Measurements from ENCODE around the gene MAML3.

Gene MAML3

GRCh38 chr4:139736661-139737060 is 417.3 kb downstream of the MAML3 start:
- DNase-seq: no peak

GRCh38 chr4:139736274-139736660 is 417.7 kb downstream of the MAML3 start:
- no peak for DNase-seq

- no peak for DNase-seq
These were observed 418.4 kb downstream of the MAML3 start for GRCh38 chr4:139735381-139736273.

GRCh38 chr4:139734875-139735380 is 419.1 kb downstream of the MAML3 start:
- peak; percentile 85 for DNase-seq

- DNase-seq: no peak
These were observed 419.6 kb downstream of the MAML3 start for GRCh38 chr4:139734201-139734874.

GRCh38 chr4:139732991-139733570 is 420.9 kb downstream of the MAML3 start:
- no peak for DNase-seq

GRCh38 chr4:139728840-139729239 is 425.1 kb downstream of the MAML3 start:
- peak; percentile 64 for DNase-seq

- DNase-seq: no peak
These were observed 425.8 kb downstream of the MAML3 start for GRCh38 chr4:139728146-139728545.

GRCh38 chr4:139726615-139727014 is 427.4 kb downstream of the MAML3 start:
- no peak for DNase-seq

GRCh38 chr4:139725236-139725635 is 428.7 kb downstream of the MAML3 start:
- no peak for DNase-seq

- DNase-seq: no peak
These were observed 432.2 kb downstream of the MAML3 start for GRCh38 chr4:139721789-139722188.

GRCh38 chr4:139720806-139721205 is 433.2 kb downstream of the MAML3 start:
- no peak for DNase-seq

GRCh38 chr4:139719381-139720101 is 434.4 kb downstream of the MAML3 start:
- DNase-seq: no peak

- DNase-seq: no peak
These were observed 435.2 kb downstream of the MAML3 start for GRCh38 chr4:139718833-139719232.

- no peak for DNase-seq
These were observed 435.6 kb downstream of the MAML3 start for GRCh38 chr4:139718358-139718757.

- DNase-seq: no peak
These were observed 438.1 kb downstream of the MAML3 start for GRCh38 chr4:139715746-139716391.

- no peak for DNase-seq
These were observed 441.1 kb downstream of the MAML3 start for GRCh38 chr4:139712882-139713281.

GRCh38 chr4:139711461-139711860 is 442.5 kb downstream of the MAML3 start:
- no peak for DNase-seq

- no peak for DNase-seq
These were observed 443.9 kb downstream of the MAML3 start for GRCh38 chr4:139710073-139710472.

- DNase-seq: no peak
These were observed 444.3 kb downstream of the MAML3 start for GRCh38 chr4:139709660-139710059.

GRCh38 chr4:139704915-139705485 is 449.0 kb downstream of the MAML3 start:
- no peak for DNase-seq

GRCh38 chr4:139700568-139700967 is 453.4 kb downstream of the MAML3 start:
- DNase-seq: no peak
